Measurements from ENCODE around the gene GEMIN2.

DNA sequence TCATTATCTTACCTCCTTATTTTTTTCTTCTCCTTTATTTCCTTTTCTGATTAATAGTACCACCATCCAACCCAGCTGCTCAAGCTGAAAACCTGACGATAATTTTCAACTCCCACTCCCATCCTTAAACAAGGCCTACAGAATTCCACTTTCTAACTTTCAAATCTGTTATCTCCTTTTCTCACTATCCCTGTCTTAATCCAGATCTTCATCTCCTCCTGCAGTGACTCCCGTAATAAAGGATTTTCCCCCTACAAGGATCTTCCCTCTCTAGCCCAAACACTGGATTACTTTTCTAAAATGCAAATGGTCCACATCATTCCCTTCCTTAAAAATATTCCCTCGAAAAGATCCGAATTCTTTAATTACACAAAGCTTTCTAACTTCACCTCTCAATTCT, 54.5 kb downstream of the GEMIN2 start:
- TF ChIP-seq EP300 (IDR thresholded peaks at IDR 0.05; ENCODE audit: borderline replicate concordance) (no peak), TAF1 (IDR thresholded peaks at IDR 0.05; ENCODE audit: low read depth) (no peak), FOXM1 (IDR thresholded peaks at IDR 0.05; ENCODE audit: borderline replicate concordance, low read depth) (no peak), EGR1 (IDR thresholded peaks at IDR 0.05) (no peak), RAD21 (IDR thresholded peaks at IDR 0.05; ENCODE audit: low read depth) (no peak), CEBPB (IDR thresholded peaks at IDR 0.05) (no peak), TEAD4 (IDR thresholded peaks at IDR 0.05) (no peak), NFIC (IDR thresholded peaks at IDR 0.05) (no peak), CREB1 (IDR thresholded peaks at IDR 0.05; ENCODE audit: low read depth) (no peak), YY1 (IDR thresholded peaks at IDR 0.05; ENCODE audit: low read depth) (no peak), TCF12 (IDR thresholded peaks at IDR 0.05; ENCODE audit: low read depth) (no peak), ZBTB7A (IDR thresholded peaks at IDR 0.05; ENCODE audit: low read depth) (no peak)
- TF ChIP-seq, protein P1, sequence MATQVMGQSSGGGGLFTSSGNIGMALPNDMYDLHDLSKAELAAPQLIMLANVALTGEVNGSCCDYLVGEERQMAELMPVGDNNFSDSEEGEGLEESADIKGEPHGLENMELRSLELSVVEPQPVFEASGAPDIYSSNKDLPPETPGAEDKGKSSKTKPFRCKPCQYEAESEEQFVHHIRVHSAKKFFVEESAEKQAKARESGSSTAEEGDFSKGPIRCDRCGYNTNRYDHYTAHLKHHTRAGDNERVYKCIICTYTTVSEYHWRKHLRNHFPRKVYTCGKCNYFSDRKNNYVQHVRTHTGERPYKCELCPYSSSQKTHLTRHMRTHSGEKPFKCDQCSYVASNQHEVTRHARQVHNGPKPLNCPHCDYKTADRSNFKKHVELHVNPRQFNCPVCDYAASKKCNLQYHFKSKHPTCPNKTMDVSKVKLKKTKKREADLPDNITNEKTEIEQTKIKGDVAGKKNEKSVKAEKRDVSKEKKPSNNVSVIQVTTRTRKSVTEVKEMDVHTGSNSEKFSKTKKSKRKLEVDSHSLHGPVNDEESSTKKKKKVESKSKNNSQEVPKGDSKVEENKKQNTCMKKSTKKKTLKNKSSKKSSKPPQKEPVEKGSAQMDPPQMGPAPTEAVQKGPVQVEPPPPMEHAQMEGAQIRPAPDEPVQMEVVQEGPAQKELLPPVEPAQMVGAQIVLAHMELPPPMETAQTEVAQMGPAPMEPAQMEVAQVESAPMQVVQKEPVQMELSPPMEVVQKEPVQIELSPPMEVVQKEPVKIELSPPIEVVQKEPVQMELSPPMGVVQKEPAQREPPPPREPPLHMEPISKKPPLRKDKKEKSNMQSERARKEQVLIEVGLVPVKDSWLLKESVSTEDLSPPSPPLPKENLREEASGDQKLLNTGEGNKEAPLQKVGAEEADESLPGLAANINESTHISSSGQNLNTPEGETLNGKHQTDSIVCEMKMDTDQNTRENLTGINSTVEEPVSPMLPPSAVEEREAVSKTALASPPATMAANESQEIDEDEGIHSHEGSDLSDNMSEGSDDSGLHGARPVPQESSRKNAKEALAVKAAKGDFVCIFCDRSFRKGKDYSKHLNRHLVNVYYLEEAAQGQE (IDR thresholded peaks at IDR 0.05; ENCODE audit: low read depth) = no peak
- TF ChIP-seq, protein P2, sequence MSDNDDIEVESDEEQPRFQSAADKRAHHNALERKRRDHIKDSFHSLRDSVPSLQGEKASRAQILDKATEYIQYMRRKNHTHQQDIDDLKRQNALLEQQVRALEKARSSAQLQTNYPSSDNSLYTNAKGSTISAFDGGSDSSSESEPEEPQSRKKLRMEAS (IDR thresholded peaks at IDR 0.05) = no peak

Measured in Ishikawa (cell line).